Activated CD4-positive, alpha-beta T cell treated with anti-CD3 and anti-CD28 coated beads, Interleukin-2, amount 10 ng/mL, durations not matched to agents 7 days and 5 days (primary cell): ENCODE data around the gene TERT. TPM values are rescaled to one million over a fixed set of nuclear protein-coding genes. Genes with fewer than 3 reads are reported as not detected.

Experiments
- CTCF ChIA-PET: fragments of 350-600 bp; sonication (Branson Sonifier 250); formaldehyde crosslinking; loops from one replicate; lab custom pipeline; 2021; ENCODE audit warnings: antibody characterized with exemption; lab: Charles Lee
- POLR2A ChIA-PET: fragments of 350-600 bp; sonication (Branson Sonifier 250); formaldehyde crosslinking; loops from one replicate; lab custom pipeline; 2021; ENCODE audit warnings: antibody characterized with exemption; lab: Charles Lee
- DNase-seq: peaks from one replicate; pipeline ENCODE4 v3.0.0-alpha.2; 2020
- H3K27ac Mint-ChIP-seq: one replicate; pipeline ENCODE4 v1.8.0; 2021; ENCODE audit warnings: mild to moderate bottlenecking, moderate library complexity, mixed read lengths
- H3K27me3 Mint-ChIP-seq: one replicate; pipeline ENCODE4 v1.8.0; 2021; ENCODE audit warnings: mixed read lengths
- H3K36me3 Mint-ChIP-seq: one replicate; pipeline ENCODE4 v1.8.0; 2021; ENCODE audit warnings: low read depth, mixed read lengths
- H3K4me1 Mint-ChIP-seq: one replicate; pipeline ENCODE4 v1.8.0; 2021; ENCODE audit warnings: mixed read lengths
- H3K4me3 Mint-ChIP-seq: one replicate; pipeline ENCODE4 v1.8.0; 2021; ENCODE audit warnings: mild to moderate bottlenecking, moderate library complexity, mixed read lengths
- H3K9me3 Mint-ChIP-seq: one replicate; pipeline ENCODE4 v1.8.0; 2021; ENCODE audit warnings: mixed read lengths
- total RNA-seq, 2 experiments: library from RNA; stranded (reverse); gene quantifications; one replicate each; pipeline ENCODE4 v1.2.3, GENCODE V29; 2021

Gene TERT
- total RNA-seq, 2 experiments from 2014 or later: 3.4 to 5.6 TPM

- H3K27ac Mint-ChIP-seq: no peak overlapping the region
- no peaks in the 10 kb centered on the region for H3K36me3 Mint-ChIP-seq
- peaks cover 7% of the 10 kb centered on the region for H3K4me1 Mint-ChIP-seq
- no peak overlapping the region for H3K4me3 Mint-ChIP-seq
- ChIA-PET CTCF (no interaction called here), POLR2A (interaction anchor here (0.5 kb wide), 1 partner anchor 720 kb away, joined by 4 read pairs; no protein-coding TSS in a partner anchor)
- no peak for DNase-seq
- H3K27me3 Mint-ChIP-seq: peaks cover 2% of the 10 kb centered on the region
- H3K9me3 Mint-ChIP-seq: no peaks in the 10 kb centered on the region
Observed at GRCh38 chr5:1249366-1250280, 45.2 kb downstream of the TERT start.

DNA sequence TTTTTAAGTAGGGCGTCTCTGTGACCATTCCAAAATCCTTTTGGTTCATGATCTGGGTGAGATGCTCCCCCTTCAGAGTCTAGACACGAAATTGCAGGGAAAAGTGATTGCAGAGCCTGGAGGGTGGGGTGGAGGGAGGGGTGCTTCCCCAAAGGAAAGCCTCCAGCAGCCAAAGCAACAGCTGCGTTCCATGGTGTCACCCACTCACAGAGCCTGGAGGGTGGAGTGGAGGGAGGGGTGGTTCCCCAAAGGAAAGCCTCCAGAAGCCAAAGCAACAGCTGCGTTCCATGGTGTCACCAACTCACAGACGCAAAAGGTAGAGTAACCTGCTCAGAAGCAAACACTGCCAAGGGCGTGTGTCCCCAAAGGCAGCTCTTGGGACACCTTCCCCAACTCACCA is 47.1 kb downstream of the TERT start:
- ChIA-PET CTCF (no interaction called here), POLR2A (no interaction called here)
- H3K27ac Mint-ChIP-seq: no peak overlapping the region
- peaks cover 3% of the 10 kb centered on the region for H3K4me1 Mint-ChIP-seq
- no peaks in the 10 kb centered on the region for H3K9me3 Mint-ChIP-seq
- H3K4me3 Mint-ChIP-seq: no peak overlapping the region
- no peak for DNase-seq
- H3K27me3 Mint-ChIP-seq: peaks cover 2% of the 10 kb centered on the region
- H3K36me3 Mint-ChIP-seq: no peaks in the 10 kb centered on the region

- Mint-ChIP-seq H3K36me3 (no peaks in the 10 kb centered on the region), H3K9me3 (no peaks in the 10 kb centered on the region), H3K4me3 (no peak overlapping the region), H3K4me1 (no peaks in the 10 kb centered on the region), H3K27me3 (peaks cover 2% of the 10 kb centered on the region), H3K27ac (no peak overlapping the region)
- DNase-seq: peak; percentile 48
- POLR2A ChIA-PET: interaction anchor here (0.5 kb wide), 1 partner anchor 394 kb away, joined by 4 read pairs; no protein-coding TSS in a partner anchor
- CTCF ChIA-PET: no interaction called here
Observed at GRCh38 chr5:1246711-1247431, 48.0 kb downstream of the TERT start.

- Mint-ChIP-seq H3K27ac (no peak overlapping the region), H3K27me3 (peaks cover 2% of the 10 kb centered on the region), H3K4me1 (no peaks in the 10 kb centered on the region)
Observed at GRCh38 chr5:1245905-1246576, 48.8 kb downstream of the TERT start.

DNA sequence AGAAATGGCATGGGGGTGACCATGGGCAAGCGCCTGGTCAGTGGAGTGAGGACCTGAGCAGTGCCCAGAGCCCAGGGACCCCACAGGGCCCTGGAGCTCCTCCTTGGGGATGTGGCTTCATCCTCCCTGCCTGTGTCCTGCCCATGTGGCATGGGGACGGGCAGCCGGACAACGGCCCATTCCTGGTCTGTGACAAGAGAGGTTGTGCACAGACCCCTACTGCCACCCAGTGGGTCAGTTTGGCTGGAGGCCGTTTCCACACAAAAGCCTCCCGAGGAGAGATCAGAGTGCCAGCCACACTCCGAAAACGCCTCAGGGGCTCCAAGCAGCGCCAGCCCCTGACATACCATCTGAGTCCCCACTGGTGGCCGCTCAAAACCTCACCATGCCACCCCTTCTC is 49.9 kb downstream of the TERT start:
- H3K27me3 Mint-ChIP-seq: peaks cover 2% of the 10 kb centered on the region
- ChIA-PET CTCF (no interaction called here), POLR2A (no interaction called here)
- H3K27ac Mint-ChIP-seq: no peak overlapping the region
- H3K4me3 Mint-ChIP-seq: no peak overlapping the region
- H3K36me3 Mint-ChIP-seq: no peaks in the 10 kb centered on the region
- no peak for DNase-seq
- H3K9me3 Mint-ChIP-seq: no peaks in the 10 kb centered on the region
- H3K4me1 Mint-ChIP-seq: no peaks in the 10 kb centered on the region

More at GRCh38 chr5:1245905-1246576, 48.8 kb downstream of the TERT start:
- Mint-ChIP-seq H3K36me3 (no peaks in the 10 kb centered on the region), H3K4me3 (no peak overlapping the region), H3K9me3 (no peaks in the 10 kb centered on the region)
- DNase-seq: no peak
- ChIA-PET CTCF (no interaction called here), POLR2A (interaction anchor here (0.5 kb wide), 1 partner anchor 393 kb away, joined by 4 read pairs; no protein-coding TSS in a partner anchor)

DNA sequence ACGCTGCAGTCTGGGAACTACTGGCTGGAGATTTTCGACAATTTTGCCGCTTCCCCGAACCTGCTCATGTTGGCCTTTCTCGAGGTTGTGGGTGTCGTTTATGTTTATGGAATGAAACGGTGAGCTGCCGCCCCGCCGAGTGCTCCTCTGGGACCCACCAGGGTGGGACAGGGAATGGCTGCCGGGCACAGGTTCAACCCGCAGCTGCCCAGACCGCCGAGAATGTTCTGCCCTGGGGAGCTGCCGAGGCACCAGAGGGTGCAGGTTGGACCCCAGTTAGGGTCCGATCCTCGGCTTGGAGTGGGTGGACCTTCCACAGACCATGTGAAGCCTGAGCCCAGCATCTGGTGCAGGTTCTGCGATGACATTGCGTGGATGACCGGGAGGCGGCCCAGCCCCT is 50.6 kb downstream of the TERT start:
- H3K36me3 Mint-ChIP-seq: no peaks in the 10 kb centered on the region
- no peak overlapping the region for H3K4me3 Mint-ChIP-seq
- H3K9me3 Mint-ChIP-seq: no peaks in the 10 kb centered on the region
- H3K4me1 Mint-ChIP-seq: no peaks in the 10 kb centered on the region
- ChIA-PET CTCF (no interaction called here), POLR2A (no interaction called here)
- no peak overlapping the region for H3K27ac Mint-ChIP-seq
- DNase-seq: no peak
- H3K27me3 Mint-ChIP-seq: peaks cover 2% of the 10 kb centered on the region

DNA sequence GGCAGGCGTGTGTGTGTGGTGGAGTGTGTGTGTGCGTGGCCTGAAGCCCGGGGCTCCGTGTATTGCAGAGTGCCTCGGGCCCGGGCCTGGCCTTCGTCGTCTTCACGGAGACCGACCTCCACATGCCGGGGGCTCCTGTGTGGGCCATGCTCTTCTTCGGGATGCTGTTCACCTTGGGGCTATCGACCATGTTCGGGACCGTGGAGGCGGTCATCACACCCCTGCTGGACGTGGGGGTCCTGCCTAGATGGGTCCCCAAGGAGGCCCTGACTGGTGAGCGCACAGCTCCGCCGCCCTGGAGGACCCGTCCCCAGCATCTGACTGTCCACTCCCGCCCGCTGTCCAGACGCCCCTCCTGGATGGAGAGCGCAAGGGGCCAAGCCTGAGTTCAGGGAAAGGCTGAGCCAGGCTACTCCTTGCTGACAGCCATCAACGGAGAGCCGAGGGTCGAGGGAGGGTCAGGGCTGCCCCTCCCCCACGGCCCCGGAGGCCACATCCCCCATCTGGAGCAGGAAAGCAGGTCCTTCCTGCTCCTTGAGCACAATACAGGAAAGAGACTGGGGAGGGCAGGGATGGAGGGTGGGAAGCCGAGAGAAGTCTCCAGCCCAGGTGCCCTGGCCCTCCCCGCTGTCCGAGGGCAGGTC is 51.3 kb downstream of the TERT start:
- H3K9me3 Mint-ChIP-seq: no peaks in the 10 kb centered on the region
- POLR2A ChIA-PET: no interaction called here
- no peak for DNase-seq
- CTCF ChIA-PET: no interaction called here
- H3K4me1 Mint-ChIP-seq: no peaks in the 10 kb centered on the region
- peaks cover 2% of the 10 kb centered on the region for H3K27me3 Mint-ChIP-seq
- H3K27ac Mint-ChIP-seq: no peak overlapping the region
- no peaks in the 10 kb centered on the region for H3K36me3 Mint-ChIP-seq
- H3K4me3 Mint-ChIP-seq: no peak overlapping the region

- H3K27me3 Mint-ChIP-seq: peaks cover 2% of the 10 kb centered on the region
- H3K36me3 Mint-ChIP-seq: no peaks in the 10 kb centered on the region
- H3K4me3 Mint-ChIP-seq: no peak overlapping the region
- ChIA-PET CTCF (no interaction called here), POLR2A (no interaction called here)
- no peak overlapping the region for H3K27ac Mint-ChIP-seq
- no peaks in the 10 kb centered on the region for H3K4me1 Mint-ChIP-seq
- no peaks in the 10 kb centered on the region for H3K9me3 Mint-ChIP-seq
- no peak for DNase-seq
Observed at GRCh38 chr5:1242733-1243486, 52.0 kb downstream of the TERT start.

- H3K9me3 Mint-ChIP-seq: peaks cover 1% of the 10 kb centered on the region
- CTCF ChIA-PET: no interaction called here
Observed at GRCh38 chr5:1241509-1242080, 53.3 kb downstream of the TERT start.

DNA sequence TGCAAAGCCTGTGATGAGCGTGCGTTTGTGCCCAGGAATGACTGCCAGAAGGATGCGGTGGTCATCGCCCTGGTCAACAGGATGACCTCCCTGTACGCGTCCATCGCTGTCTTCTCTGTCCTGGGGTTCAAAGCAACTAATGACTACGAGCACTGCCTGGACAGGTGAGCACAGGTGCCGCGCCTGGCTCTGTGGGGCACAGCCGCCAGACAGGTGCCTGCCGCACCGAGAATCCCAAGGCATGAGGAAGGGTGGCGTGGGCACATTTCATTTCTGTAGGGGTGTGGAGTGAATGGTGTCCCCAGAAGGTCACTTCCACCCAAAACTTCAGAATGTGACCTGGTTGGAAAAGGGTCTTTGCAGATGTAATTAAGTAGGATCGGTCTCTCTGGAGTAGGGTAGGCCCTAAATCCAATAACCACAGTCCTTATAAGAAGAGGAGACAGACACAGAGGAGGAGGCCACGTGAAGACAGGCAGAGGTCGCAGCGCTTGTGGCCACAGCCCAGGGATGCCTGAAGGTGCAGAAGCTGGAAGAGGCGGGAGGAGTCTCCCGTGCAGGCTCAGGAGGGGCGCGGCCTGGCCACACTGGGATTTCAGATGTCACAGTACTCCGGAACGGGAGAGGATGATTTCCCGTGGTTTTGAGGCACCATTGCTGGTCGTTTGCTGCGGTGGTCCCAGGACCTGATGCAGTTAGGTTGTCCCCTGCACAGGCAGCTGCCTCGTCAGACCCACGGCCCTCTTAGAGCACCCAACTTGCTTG is 54.2 kb downstream of the TERT start:
- ChIA-PET POLR2A (no interaction called here), CTCF (no interaction called here)
- peaks cover 9% of the 10 kb centered on the region for H3K9me3 Mint-ChIP-seq
- H3K4me1 Mint-ChIP-seq: no peaks in the 10 kb centered on the region
- H3K27me3 Mint-ChIP-seq: peaks cover 6% of the 10 kb centered on the region
- no peak for DNase-seq
- no peak overlapping the region for H3K4me3 Mint-ChIP-seq
- no peak overlapping the region for H3K27ac Mint-ChIP-seq
- H3K36me3 Mint-ChIP-seq: no peaks in the 10 kb centered on the region

More at GRCh38 chr5:1241509-1242080, 53.3 kb downstream of the TERT start:
- DNase-seq: no peak
- Mint-ChIP-seq H3K36me3 (no peaks in the 10 kb centered on the region), H3K4me3 (no peak overlapping the region), H3K4me1 (no peaks in the 10 kb centered on the region), H3K27ac (no peak overlapping the region), H3K27me3 (no peaks in the 10 kb centered on the region)
- POLR2A ChIA-PET: no interaction called here

- Mint-ChIP-seq H3K27me3 (peaks cover 6% of the 10 kb centered on the region), H3K4me1 (no peaks in the 10 kb centered on the region), H3K4me3 (no peak overlapping the region), H3K9me3 (peaks cover 12% of the 10 kb centered on the region), H3K36me3 (no peaks in the 10 kb centered on the region), H3K27ac (no peak overlapping the region)
- CTCF ChIA-PET: no interaction called here
- DNase-seq: no peak
- POLR2A ChIA-PET: no interaction called here
Observed at GRCh38 chr5:1239505-1240251, 55.2 kb downstream of the TERT start.
